22Rv1 (cell line): ENCODE data around the gene PPM1H.

Experiments
- ZFX ChIP-seq: fragments of 450-650 bp; IDR thresholded peaks from 2 replicates; pipeline ENCODE4 v1.6.1; 2017; ENCODE audit warnings: antibody characterized with exemption, borderline replicate concordance
- TF ChIP-seq, protein P1 (sequence below): fragments of 450-650 bp; IDR thresholded peaks from 2 replicates; pipeline ENCODE4 v1.5.1; 2017; ENCODE audit warnings: mild to moderate bottlenecking

- TF ChIP-seq, protein P1, sequence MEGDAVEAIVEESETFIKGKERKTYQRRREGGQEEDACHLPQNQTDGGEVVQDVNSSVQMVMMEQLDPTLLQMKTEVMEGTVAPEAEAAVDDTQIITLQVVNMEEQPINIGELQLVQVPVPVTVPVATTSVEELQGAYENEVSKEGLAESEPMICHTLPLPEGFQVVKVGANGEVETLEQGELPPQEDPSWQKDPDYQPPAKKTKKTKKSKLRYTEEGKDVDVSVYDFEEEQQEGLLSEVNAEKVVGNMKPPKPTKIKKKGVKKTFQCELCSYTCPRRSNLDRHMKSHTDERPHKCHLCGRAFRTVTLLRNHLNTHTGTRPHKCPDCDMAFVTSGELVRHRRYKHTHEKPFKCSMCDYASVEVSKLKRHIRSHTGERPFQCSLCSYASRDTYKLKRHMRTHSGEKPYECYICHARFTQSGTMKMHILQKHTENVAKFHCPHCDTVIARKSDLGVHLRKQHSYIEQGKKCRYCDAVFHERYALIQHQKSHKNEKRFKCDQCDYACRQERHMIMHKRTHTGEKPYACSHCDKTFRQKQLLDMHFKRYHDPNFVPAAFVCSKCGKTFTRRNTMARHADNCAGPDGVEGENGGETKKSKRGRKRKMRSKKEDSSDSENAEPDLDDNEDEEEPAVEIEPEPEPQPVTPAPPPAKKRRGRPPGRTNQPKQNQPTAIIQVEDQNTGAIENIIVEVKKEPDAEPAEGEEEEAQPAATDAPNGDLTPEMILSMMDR: no peak
- no peak for TF ChIP-seq ZFX
These were observed 1.7 kb downstream of the PPM1H start for GRCh38 chr12:62933220-62933601.
